Raji (cell line): ENCODE results near the gene AQP2.

Experiments used
- POLR2A ChIP-seq: IDR thresholded peaks from 2 replicates; pipeline ENCODE4 v1.6.1; 2011; ENCODE audit warnings: low read depth, low read length, control low read depth; ENCODE audit not compliant: insufficient read depth

AQP2 gene

DNA sequence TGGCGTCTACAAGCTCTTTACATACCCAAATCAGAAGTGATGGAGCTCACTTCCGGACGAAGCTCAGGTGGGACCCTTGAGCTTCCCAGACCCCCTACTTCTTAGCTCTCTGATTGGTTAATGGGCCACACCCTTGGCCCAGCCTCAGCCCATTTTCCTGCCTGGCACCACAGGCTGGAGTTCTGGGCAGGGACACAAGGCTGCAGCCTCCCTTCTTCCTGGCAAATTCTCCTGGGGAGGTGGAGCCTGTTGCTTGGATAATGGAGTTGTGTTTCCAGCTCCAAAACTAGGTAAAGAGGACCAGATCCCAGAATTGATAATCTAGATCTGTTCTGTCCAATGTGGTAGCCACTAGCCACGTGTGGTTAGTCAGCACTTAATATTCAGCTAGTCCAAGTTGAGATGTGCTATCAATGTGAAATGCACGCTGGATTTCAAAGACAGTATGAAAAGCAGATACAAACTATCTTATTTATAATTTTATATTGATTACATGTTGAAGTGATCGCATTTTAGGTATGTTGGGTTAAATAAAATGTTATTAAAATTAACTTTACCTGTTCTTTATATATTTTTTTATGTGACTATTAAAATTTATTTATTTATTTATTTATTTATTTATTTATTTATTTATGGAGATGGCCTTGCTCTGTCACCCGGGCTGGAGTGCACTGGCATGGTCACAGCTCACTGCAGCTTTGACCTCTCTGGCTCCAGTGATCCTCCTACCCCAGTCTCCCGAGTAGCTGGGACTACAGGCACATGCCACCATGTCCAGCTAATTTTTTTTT, 34.2 kb upstream of the AQP2 start:
- TF ChIP-seq POLR2A = no peak

- TF ChIP-seq POLR2A = no peak
Measured at GRCh38 chr12:49917166-49917787, 33.3 kb upstream of the AQP2 start.

DNA sequence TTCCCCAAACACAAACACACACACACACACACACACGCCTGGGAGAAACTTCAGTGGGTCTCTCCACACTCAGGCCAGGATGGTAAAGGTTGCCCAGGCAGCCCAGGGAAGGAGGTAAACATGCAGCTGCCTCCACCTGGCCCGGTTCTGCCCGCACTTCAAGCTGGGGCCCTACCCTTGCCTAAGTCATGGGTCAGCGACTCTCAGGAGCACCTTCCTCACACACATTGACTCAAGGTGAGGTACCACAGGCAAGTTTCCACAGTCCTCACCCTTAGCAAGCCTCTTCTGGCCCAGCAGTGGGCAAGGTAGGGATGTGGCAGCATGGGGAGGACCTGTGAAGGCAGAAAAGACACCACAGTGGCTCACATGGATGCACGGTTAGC, 32.8 kb upstream of the AQP2 start:
- TF ChIP-seq POLR2A = no peak

- no peak for TF ChIP-seq POLR2A
Measured at GRCh38 chr12:49920241-49920914, 30.2 kb upstream of the AQP2 start.

GRCh38 chr12:49920915-49921286, 29.6 kb upstream of the AQP2 start:
- no peak for TF ChIP-seq POLR2A

GRCh38 chr12:49921299-49921698, 29.2 kb upstream of the AQP2 start:
- TF ChIP-seq POLR2A = no peak

DNA sequence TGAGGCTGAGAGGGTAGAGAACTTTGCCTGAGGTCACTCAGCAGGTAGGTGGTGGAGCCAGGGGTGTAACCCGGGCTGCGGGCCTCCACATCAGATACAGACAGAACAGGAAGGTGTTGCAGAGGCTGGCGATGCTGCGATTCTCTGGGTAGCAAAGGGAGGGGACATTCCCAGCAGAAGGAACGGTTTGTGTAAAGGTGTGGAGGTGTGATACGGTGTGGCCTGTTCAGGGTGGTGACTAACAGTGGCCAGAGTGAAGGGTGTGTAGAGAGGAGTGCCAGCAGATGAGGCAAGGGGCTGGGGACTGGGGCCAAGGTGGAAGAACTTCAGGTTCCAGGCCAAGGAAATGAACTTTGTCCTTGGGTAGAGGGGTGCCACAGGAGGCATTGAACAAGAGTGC, 28.6 kb upstream of the AQP2 start:
- no peak for TF ChIP-seq POLR2A

DNA sequence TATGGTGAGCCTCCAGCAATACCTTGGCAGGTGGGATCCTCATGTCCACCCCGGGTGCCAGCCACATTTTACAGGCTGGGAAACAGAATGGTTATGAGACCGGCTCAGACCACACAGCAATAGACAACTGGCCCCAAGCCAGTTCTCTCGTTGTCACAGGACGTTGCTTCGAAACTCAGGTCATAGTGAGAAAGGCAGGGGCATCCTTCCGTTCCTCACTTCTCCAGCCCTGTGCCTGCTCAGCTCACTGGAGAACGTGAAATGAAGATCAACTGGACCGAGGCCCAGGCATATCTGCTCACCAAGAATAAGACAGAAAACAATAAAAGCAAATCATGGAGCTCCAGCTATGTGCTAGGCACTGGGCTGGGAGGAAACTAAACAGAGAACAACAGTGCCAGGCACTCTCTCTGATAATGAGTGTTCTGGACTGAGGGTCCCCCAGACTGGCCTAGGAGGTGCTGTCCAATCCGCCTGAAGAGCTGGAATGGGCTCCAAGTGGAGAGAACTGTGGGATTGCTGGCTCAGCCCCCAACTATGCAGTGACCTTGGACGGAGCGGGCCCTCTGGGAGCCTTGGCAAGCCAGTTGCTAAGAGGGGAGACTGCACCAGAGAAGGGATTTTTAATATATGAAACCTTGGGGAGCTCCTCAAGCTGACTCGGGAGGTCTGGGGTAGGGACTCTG, 28.0 kb upstream of the AQP2 start:
- TF ChIP-seq POLR2A = no peak

GRCh38 chr12:49923035-49923644, 27.4 kb upstream of the AQP2 start:
- no peak for TF ChIP-seq POLR2A

DNA sequence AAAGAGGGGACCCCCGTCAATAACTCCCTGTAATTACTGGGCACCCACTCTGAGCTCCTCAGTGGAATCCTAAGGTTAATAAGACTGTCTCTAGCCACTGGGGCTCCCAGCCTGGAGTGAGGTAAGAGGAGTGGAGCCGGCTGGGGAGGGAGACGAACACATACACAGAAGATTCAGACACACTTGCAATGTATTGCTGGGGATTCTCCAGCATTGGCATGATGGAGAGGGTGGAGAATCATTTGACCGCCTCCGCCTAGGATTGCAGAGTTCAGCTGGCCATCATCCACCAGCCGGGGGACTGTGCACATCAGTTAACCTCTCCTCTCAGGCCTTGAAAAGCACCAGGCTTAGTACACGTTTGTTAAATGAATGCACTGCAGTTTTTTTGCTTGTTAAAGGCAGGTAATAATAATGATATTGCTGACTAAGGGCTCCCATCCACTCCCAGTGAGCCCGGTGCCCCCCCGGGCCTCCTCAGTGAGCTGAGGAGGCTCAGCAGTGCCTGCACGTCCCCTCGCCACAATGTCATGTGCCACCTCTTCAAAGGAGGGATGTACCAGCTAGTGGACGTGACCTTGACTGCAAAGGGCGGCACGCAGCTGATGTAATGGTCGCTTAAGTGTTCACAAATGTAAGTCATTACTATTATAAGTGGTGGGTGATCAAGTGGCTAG, 26.5 kb upstream of the AQP2 start:
- TF ChIP-seq POLR2A = no peak

GRCh38 chr12:49924628-49925246, 25.8 kb upstream of the AQP2 start:
- no peak for TF ChIP-seq POLR2A

- TF ChIP-seq POLR2A = no peak
Measured at GRCh38 chr12:49925433-49926204, 24.9 kb upstream of the AQP2 start.

DNA sequence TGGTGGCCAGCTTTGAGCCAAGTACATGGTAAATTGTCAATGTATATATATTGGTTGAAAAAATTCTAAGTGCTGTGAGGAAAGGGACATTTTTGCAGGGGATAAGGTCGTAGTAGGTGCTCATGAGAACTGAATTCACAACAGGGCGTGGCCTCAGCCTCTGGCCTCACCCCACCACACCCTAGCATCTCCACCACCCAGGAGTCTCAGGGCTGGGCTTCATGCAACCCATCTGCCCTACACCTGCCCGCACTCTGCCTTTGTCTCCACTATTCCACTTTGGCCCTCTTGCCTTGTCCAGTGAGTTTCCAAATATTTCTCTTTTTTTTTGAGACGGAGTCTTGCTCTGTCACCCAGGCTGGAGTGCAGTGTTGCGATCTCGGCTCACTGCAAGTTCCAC, 22.1 kb upstream of the AQP2 start:
- no peak for TF ChIP-seq POLR2A
